ENCODE results near the gene KIF21A. TPM values are rescaled to one million over a fixed set of nuclear protein-coding genes. Genes with fewer than 3 reads are reported as not detected.

Gene KIF21A
- total and polyA plus RNA-seq, 2 donors (not counting 3 experiments of a cell fraction or from before 2014, with no cell fraction given), result 1.8 to 10.1 TPM

- H3K36me3 ChIP-seq (ENCODE audit: control insufficient read depth in 2 of 2, extremely low read depth in 1 of 2, insufficient read depth in 2 of 2, low read length in 2 of 2), result no peaks in the 10 kb centered on the region
- no peaks in the 10 kb centered on the region for H4K20me1 ChIP-seq (replicated peaks; ENCODE audit: control insufficient read depth, extremely low read depth, insufficient read depth, low read length)
- H3K4me3 ChIP-seq (replicated peaks in 1 of 3; ENCODE audit: insufficient read depth in 1 of 3, low read depth in 1 of 3, low read length in 3 of 3), result no peak overlapping the region
- FAIRE-seq (no peak), DNase-seq (ENCODE audit: low read depth, low spot score) (no peak)
- no peak overlapping the region for H2AFZ ChIP-seq (ENCODE audit: low read depth, low read length)
- no peaks in the 10 kb centered on the region for H3K27me3 ChIP-seq (ENCODE audit: control insufficient read depth in 2 of 2, insufficient read depth in 2 of 2, low read length in 2 of 2)
- no peaks in the 10 kb centered on the region for H3K79me2 ChIP-seq (ENCODE audit: control insufficient read depth, insufficient read depth, low read length)
- intact Hi-C loops (cut with micrococcal nuclease) (no loop called here), dilution Hi-C loops (cut with MboI; ENCODE audit: extremely low pct_ligation_motif_present, low sequenced_read_pairs) (no loop called here)
- no peak for TF ChIP-seq GATA2 (IDR thresholded peaks at IDR 0.05; ENCODE audit: insufficient read depth, insufficient read length, low read depth, low read length)
- no peak for TF ChIP-seq EZH2 (IDR thresholded peaks at IDR 0.05; ENCODE audit: borderline replicate concordance, low read depth, low read length, severe bottlenecking)
- no peak overlapping the region for H3K4me2 ChIP-seq (ENCODE audit: insufficient read depth, low read length)
- H3K9ac ChIP-seq (replicated peaks; ENCODE audit: extremely low read depth, insufficient read depth, low read length), result no peak overlapping the region
- no peak overlapping the region for H3K27ac ChIP-seq (ENCODE audit: insufficient read depth, low read depth, low read length)
- no peaks in the 10 kb centered on the region for H3K4me1 ChIP-seq (ENCODE audit: control insufficient read depth, extremely low read depth, insufficient read depth, low read length)
- ChIA-PET POLR2A (no interaction called here), CTCF (interaction anchor here (0.6 kb wide), 1 partner anchor 118 kb away, joined by 3 read pairs; no protein-coding TSS in a partner anchor)
- H3K9me3 ChIP-seq (replicated peaks; ENCODE audit: control insufficient read depth, insufficient read depth, low read length), result no peaks in the 10 kb centered on the region
- no TSS peak for BruUV-seq (replicated peaks)
- H3K9me1 ChIP-seq (replicated peaks; ENCODE audit: control insufficient read depth, extremely low read depth, insufficient read depth, low read length), result no peaks in the 10 kb centered on the region
Observed at GRCh38 chr12:39464976-39465695, 22.2 kb upstream of the KIF21A start.

GRCh38 chr12:39461059-39461458, 18.1 kb upstream of the KIF21A start:
- Histone ChIP-seq H3K4me3 (replicated peaks in 1 of 3; ENCODE audit: insufficient read depth in 1 of 3, low read depth in 1 of 3, low read length in 3 of 3) (no peak overlapping the region), H3K27me3 (ENCODE audit: control insufficient read depth in 2 of 2, insufficient read depth in 2 of 2, low read length in 2 of 2) (no peaks in the 10 kb centered on the region), H3K9me1 (replicated peaks; ENCODE audit: control insufficient read depth, extremely low read depth, insufficient read depth, low read length) (no peaks in the 10 kb centered on the region), H3K4me2 (ENCODE audit: insufficient read depth, low read length) (no peak overlapping the region), H3K79me2 (ENCODE audit: control insufficient read depth, insufficient read depth, low read length) (no peaks in the 10 kb centered on the region), H2AFZ (ENCODE audit: low read depth, low read length) (no peak overlapping the region), H3K4me1 (ENCODE audit: control insufficient read depth, extremely low read depth, insufficient read depth, low read length) (no peaks in the 10 kb centered on the region), H3K9ac (replicated peaks; ENCODE audit: extremely low read depth, insufficient read depth, low read length) (no peak overlapping the region), H3K36me3 (ENCODE audit: control insufficient read depth in 2 of 2, extremely low read depth in 1 of 2, insufficient read depth in 2 of 2, low read length in 2 of 2) (no peaks in the 10 kb centered on the region), H3K9me3 (replicated peaks; ENCODE audit: control insufficient read depth, insufficient read depth, low read length) (no peaks in the 10 kb centered on the region), H4K20me1 (replicated peaks; ENCODE audit: control insufficient read depth, extremely low read depth, insufficient read depth, low read length) (no peaks in the 10 kb centered on the region), H3K27ac (ENCODE audit: insufficient read depth, low read depth, low read length) (no peak overlapping the region)
- ChIA-PET CTCF (no interaction called here), POLR2A (no interaction called here)
- no TSS peak for BruUV-seq (replicated peaks)
- dilution Hi-C loops (cut with MboI; ENCODE audit: extremely low pct_ligation_motif_present, low sequenced_read_pairs), result no loop called here
- no peak for TF ChIP-seq CTCF (IDR thresholded peaks at IDR 0.05; ENCODE audit: extremely low read depth in 1 of 2, insufficient read depth in 1 of 2, low read depth in 1 of 2, low read length in 2 of 2)
- no peak for TF ChIP-seq EZH2 (IDR thresholded peaks at IDR 0.05; ENCODE audit: borderline replicate concordance, low read depth, low read length, severe bottlenecking)
- TF ChIP-seq MYC (IDR thresholded peaks at IDR 0.05; ENCODE audit: low read depth, low read length), result no peak
- FAIRE-seq, result no peak
- no peak for DNase-seq (ENCODE audit: low read depth, low spot score)
- intact Hi-C loops (cut with micrococcal nuclease), result no loop called here

All from endothelial cell of umbilical vein (primary cell).